Neural progenitor cell (in vitro differentiated cells): ENCODE data around the gene MTAP. TPM values are rescaled to one million over a fixed set of nuclear protein-coding genes. Genes with fewer than 3 reads are reported as not detected.

Experiments used
- DNase-seq: peaks from one replicate; pipeline ENCODE4 v3.0.0-alpha.2; 2016; ENCODE audit warnings: low spot score
- H2AFZ ChIP-seq: fragments of 200-600 bp; sonication (generic); replicated peaks from 2 replicates; pipeline ENCODE4 v1.6.1; 2016; ENCODE audit warnings: antibody characterized with exemption
- H3F3A ChIP-seq: fragments of 200-600 bp; sonication (generic); 2 replicates; pipeline ENCODE4 v1.6.1; 2016; ENCODE audit warnings: antibody characterized with exemption, low read depth
- H3K27ac ChIP-seq: fragments of 200-600 bp; sonication (generic); 2 replicates; pipeline ENCODE4 v1.5.1; 2016; ENCODE audit warnings: mild to moderate bottlenecking
- H3K27me3 ChIP-seq: fragments of 200-600 bp; sonication (generic); 2 replicates; pipeline ENCODE4 v1.6.1; 2016; ENCODE audit warnings: mild to moderate bottlenecking, moderate library complexity
- H3K36me3 ChIP-seq: fragments of 200-600 bp; sonication (generic); 2 replicates; pipeline ENCODE4 v1.5.1; 2016
- H3K4me1 ChIP-seq: fragments of 200-600 bp; sonication (generic); 2 replicates; pipeline ENCODE4 v1.6.1; 2016; ENCODE audit warnings: mixed run types
- H3K4me2 ChIP-seq: fragments of 200-600 bp; sonication (generic); 2 replicates; pipeline ENCODE4 v1.6.1; 2016
- H3K4me3 ChIP-seq: fragments of 200-600 bp; sonication (generic); 2 replicates; pipeline ENCODE4 v1.5.1; 2016
- H3K79me2 ChIP-seq: fragments of 200-600 bp; sonication (generic); 2 replicates; pipeline ENCODE4 v1.6.1; 2016; ENCODE audit warnings: low read depth
- H3K9ac ChIP-seq: fragments of 200-600 bp; sonication (generic); 2 replicates; pipeline ENCODE4 v1.6.1; 2016
- H3K9me3 ChIP-seq: fragments of 200-600 bp; sonication (generic); 2 replicates; pipeline ENCODE4 v1.5.1; 2016; ENCODE audit warnings: low read depth
- H4K20me1 ChIP-seq: fragments of 200-600 bp; sonication (generic); 2 replicates; pipeline ENCODE4 v1.6.1; 2016; ENCODE audit warnings: low read depth
- H3K27ac Mint-ChIP-seq: 3 replicates; pipeline ENCODE4 v1.8.0; 2021; ENCODE audit warnings: mixed read lengths
- H3K27me3 Mint-ChIP-seq: 2 replicates; pipeline ENCODE4 v1.8.0; 2022; ENCODE audit warnings: low read depth, mild to moderate bottlenecking, inconsistent platforms, moderate library complexity, mixed read lengths; ENCODE audit not compliant: insufficient read depth
- H3K36me3 Mint-ChIP-seq: 3 replicates; pipeline ENCODE4 v1.8.0; 2021; ENCODE audit warnings: mixed read lengths
- H3K4me1 Mint-ChIP-seq: 3 replicates; pipeline ENCODE4 v1.8.0; 2021; ENCODE audit warnings: mixed read lengths
- H3K4me3 Mint-ChIP-seq: 3 replicates; pipeline ENCODE4 v1.8.0; 2021; ENCODE audit warnings: mild to moderate bottlenecking, moderate library complexity, mixed read lengths
- H3K9me3 Mint-ChIP-seq: 3 replicates; pipeline ENCODE4 v1.8.0; 2020; ENCODE audit warnings: mixed read lengths
- EZH2 ChIP-seq: fragments of 200-600 bp; sonication (generic); IDR thresholded peaks from 2 replicates; pipeline ENCODE4 v1.6.1; 2017; ENCODE audit warnings: antibody characterized with exemption, mild to moderate bottlenecking, moderate library complexity
- EZH2phosphoT487 ChIP-seq: fragments of 200-600 bp; sonication (generic); IDR thresholded peaks from 2 replicates; pipeline ENCODE4 v1.6.1; 2017; ENCODE audit warnings: antibody characterized with exemption
- total RNA-seq: library from RNA; depleted of rRNA; stranded (reverse); fragments of >200 nt; gene quantifications from 2 replicates; pipeline ENCODE4 v1.2.3, GENCODE V29; 2015; ENCODE audit warnings: low replicate concordance
- TF ChIP-seq, protein P1 (sequence below): fragments of 200-600 bp; sonication (generic); IDR thresholded peaks from 2 replicates; pipeline ENCODE4 v1.5.1; 2017; ENCODE audit warnings: antibody characterized with exemption, mild to moderate bottlenecking

The MTAP gene
- total RNA-seq, 1 donor from 2014 or later: 21.6 TPM

DNA sequence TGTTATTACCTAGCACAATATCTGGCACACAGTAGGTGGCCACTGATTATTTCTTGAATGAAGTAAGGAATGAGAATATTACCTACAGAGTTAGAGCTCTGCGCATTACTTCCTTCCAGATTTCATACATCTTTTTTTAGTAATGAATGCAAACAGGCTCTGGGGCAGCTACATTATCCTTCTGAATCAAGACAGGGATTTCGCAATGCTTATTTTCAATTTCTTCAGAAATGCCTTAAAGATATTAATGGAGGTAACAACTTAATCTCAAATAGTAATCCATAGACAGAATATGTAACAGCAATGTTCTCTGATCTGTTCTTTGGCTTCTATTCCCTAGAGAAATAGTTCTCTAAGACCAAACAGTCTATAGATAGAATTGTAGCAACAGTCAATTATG lies 159.1 kb downstream of the MTAP start:
- H2AFZ ChIP-seq: no peak overlapping the region
- H3K4me1 Mint-ChIP-seq: peaks cover 9% of the 10 kb centered on the region
- no peak overlapping the region for H3K4me2 ChIP-seq

DNA sequence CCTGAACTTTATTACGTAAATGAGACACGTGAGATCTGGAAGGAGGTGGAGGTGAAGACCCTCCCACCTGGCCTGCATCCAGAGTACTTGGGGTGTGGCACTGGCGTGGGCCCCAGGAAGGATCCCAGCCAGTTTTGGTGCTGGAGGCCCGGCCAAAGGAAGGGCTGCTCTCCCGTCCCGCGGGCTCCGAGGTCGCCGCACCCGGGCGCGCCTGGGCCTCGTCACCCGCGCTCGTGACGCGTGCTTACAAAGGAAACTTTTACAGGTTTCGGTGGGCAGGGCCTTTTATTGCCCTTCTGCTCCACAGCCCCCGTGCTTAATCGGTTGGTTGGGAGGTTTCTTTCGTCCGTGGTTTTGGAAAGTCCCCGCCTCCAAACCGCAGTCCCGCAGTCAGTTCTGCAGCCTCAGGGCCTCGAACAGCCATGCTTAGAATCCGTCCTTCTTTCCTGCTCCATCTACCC lies 162.5 kb downstream of the MTAP start:
- no peak overlapping the region for H3K27ac ChIP-seq
- H3K4me3 Mint-ChIP-seq: peak overlapping the region; percentile 79
- DNase-seq: peak; percentile 22
- peaks cover 13% of the 10 kb centered on the region for H3K4me1 Mint-ChIP-seq
- H3K79me2 ChIP-seq: no peaks in the 10 kb centered on the region
- H3K27me3 ChIP-seq: peaks cover 90% of the 10 kb centered on the region
- no peaks in the 10 kb centered on the region for H3K9me3 ChIP-seq
- H3K9ac ChIP-seq: no peak overlapping the region
- H3K36me3 ChIP-seq: no peaks in the 10 kb centered on the region
- H4K20me1 ChIP-seq: peaks cover 59% of the 10 kb centered on the region
- H3K4me2 ChIP-seq: peak overlapping the region; percentile 83
- no peak for TF ChIP-seq EZH2phosphoT487
- TF ChIP-seq EZH2: no peak
- TF ChIP-seq, protein P1, sequence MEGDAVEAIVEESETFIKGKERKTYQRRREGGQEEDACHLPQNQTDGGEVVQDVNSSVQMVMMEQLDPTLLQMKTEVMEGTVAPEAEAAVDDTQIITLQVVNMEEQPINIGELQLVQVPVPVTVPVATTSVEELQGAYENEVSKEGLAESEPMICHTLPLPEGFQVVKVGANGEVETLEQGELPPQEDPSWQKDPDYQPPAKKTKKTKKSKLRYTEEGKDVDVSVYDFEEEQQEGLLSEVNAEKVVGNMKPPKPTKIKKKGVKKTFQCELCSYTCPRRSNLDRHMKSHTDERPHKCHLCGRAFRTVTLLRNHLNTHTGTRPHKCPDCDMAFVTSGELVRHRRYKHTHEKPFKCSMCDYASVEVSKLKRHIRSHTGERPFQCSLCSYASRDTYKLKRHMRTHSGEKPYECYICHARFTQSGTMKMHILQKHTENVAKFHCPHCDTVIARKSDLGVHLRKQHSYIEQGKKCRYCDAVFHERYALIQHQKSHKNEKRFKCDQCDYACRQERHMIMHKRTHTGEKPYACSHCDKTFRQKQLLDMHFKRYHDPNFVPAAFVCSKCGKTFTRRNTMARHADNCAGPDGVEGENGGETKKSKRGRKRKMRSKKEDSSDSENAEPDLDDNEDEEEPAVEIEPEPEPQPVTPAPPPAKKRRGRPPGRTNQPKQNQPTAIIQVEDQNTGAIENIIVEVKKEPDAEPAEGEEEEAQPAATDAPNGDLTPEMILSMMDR: no peak
- peaks cover 2% of the 10 kb centered on the region for H3K36me3 Mint-ChIP-seq
- H3K4me3 ChIP-seq: peak overlapping the region; percentile 46
- peaks cover 6% of the 10 kb centered on the region for H3K4me1 ChIP-seq
- H2AFZ ChIP-seq: peak overlapping the region; percentile 53
- H3K27me3 Mint-ChIP-seq: peaks cover 69% of the 10 kb centered on the region
- H3K9me3 Mint-ChIP-seq: peaks cover 15% of the 10 kb centered on the region
- no peak overlapping the region for H3K27ac Mint-ChIP-seq
- H3F3A ChIP-seq: peaks cover 11% of the 10 kb centered on the region

More for the DNA sequence above, 159.1 kb downstream of the MTAP start:
- Histone ChIP-seq H3K4me1 (peaks cover 6% of the 10 kb centered on the region), H3K9me3 (no peaks in the 10 kb centered on the region), H3K27me3 (peaks cover 56% of the 10 kb centered on the region), H3K36me3 (no peaks in the 10 kb centered on the region), H3K27ac (no peak overlapping the region), H4K20me1 (peaks cover 26% of the 10 kb centered on the region), H3F3A (no peaks in the 10 kb centered on the region), H3K9ac (no peak overlapping the region), H3K79me2 (no peaks in the 10 kb centered on the region), H3K4me3 (no peak overlapping the region)
- no peak for DNase-seq
- no peak overlapping the region for H3K4me3 Mint-ChIP-seq
- no peak overlapping the region for H3K27ac Mint-ChIP-seq
- peaks cover 15% of the 10 kb centered on the region for H3K9me3 Mint-ChIP-seq
- peaks cover 2% of the 10 kb centered on the region for H3K36me3 Mint-ChIP-seq
- H3K27me3 Mint-ChIP-seq: peaks cover 36% of the 10 kb centered on the region
- TF ChIP-seq EZH2 (no peak), EZH2phosphoT487 (no peak)
- TF ChIP-seq, protein P1: no peak

DNA sequence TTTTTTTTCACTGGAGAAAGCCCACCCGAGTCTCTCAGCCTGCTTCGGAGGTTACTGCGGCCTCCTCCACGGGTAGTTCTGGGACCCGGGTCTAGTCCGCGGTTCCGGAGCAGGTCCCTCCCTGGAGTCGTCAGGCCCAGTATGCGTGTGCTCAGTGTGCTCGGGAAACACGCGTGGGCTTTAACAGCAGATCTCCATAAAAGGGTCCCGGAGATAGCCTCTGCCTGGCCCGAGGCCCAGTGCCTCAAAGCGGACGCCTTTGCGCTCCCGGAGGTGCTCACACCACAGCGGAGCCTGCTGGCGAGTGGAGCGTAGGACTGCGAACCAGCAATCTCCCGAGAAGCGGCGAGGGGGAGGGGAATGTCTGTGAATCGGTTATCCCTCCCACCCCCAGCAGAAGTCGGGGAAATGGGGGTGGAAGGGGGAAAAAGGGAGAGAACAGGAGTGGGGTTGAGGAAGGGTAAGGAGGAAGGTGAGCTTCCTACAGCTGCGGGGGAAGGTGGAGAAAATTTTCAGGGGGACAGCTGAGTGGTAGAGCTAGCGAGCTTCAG lies 163.0 kb downstream of the MTAP start:
- peaks cover 95% of the 10 kb centered on the region for H3K27me3 ChIP-seq
- peaks cover 13% of the 10 kb centered on the region for H3F3A ChIP-seq
- H3K36me3 Mint-ChIP-seq: peaks cover 2% of the 10 kb centered on the region
- peak; percentile 74 for TF ChIP-seq EZH2
- peak; percentile 90 for TF ChIP-seq EZH2phosphoT487
- TF ChIP-seq, protein P1: peak; percentile 66
- peaks cover 15% of the 10 kb centered on the region for H3K9me3 Mint-ChIP-seq
- peak overlapping the region; percentile 79 for H3K4me3 Mint-ChIP-seq
- no peaks in the 10 kb centered on the region for H3K9me3 ChIP-seq
- peak overlapping the region; percentile 46 for H3K4me3 ChIP-seq
- peaks cover 75% of the 10 kb centered on the region for H3K27me3 Mint-ChIP-seq
- H3K79me2 ChIP-seq: no peaks in the 10 kb centered on the region
- H3K4me1 Mint-ChIP-seq: peaks cover 13% of the 10 kb centered on the region
- peak overlapping the region; percentile 83 for H3K4me2 ChIP-seq
- peak; percentile 89 for DNase-seq
- no peak overlapping the region for H3K27ac Mint-ChIP-seq
- peaks cover 65% of the 10 kb centered on the region for H4K20me1 ChIP-seq
- H2AFZ ChIP-seq: peak overlapping the region; percentile 53
- no peak overlapping the region for H3K9ac ChIP-seq
- no peaks in the 10 kb centered on the region for H3K36me3 ChIP-seq
- peaks cover 6% of the 10 kb centered on the region for H3K4me1 ChIP-seq
- H3K27ac ChIP-seq: no peak overlapping the region
